ENCODE results near the gene TMEM116. TPM values are rescaled to one million over a fixed set of nuclear protein-coding genes. Genes with fewer than 3 reads are reported as not detected.

Gene TMEM116
- total RNA-seq, 1 donor from 2014 or later: 28.4 TPM

DNA sequence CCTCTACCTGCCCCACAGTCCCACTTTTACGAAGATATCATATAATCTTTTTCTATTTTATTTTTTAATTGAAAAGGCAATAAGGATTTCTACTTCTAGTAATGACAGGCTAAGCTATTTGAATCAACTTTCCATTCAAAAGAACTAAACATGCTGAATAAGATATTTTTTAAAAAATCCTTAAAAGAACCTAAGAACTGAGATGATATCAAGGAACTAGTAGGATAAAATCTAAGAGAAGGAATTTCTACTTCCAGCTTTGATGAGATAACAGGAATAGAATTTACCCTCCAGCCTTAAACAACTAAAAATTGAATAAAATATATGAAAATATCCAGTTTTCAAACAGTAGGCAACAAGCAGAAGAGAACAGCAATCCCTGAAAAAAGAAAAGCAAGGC lies 69.0 kb downstream of the TMEM116 start:
- Histone ChIP-seq H3F3A (ENCODE audit: low read depth) (peaks cover 8% of the 10 kb centered on the region), H4K20me1 (ENCODE audit: low read depth) (no peaks in the 10 kb centered on the region), H2AFZ (replicated peaks) (no peak overlapping the region), H3K4me1 (no peaks in the 10 kb centered on the region), H3K27me3 (no peaks in the 10 kb centered on the region), H3K9ac (no peak overlapping the region), H3K79me2 (ENCODE audit: low read depth) (no peaks in the 10 kb centered on the region), H3K27ac (no peak overlapping the region), H3K9me3 (ENCODE audit: low read depth) (no peaks in the 10 kb centered on the region), H3K4me2 (no peak overlapping the region), H3K36me3 (no peaks in the 10 kb centered on the region), H3K4me3 (no peak overlapping the region)
- Mint-ChIP-seq H3K36me3 (no peaks in the 10 kb centered on the region), H3K9me3 (no peaks in the 10 kb centered on the region), H3K4me3 (no peak overlapping the region), H3K27me3 (ENCODE audit: insufficient read depth, low read depth) (no peaks in the 10 kb centered on the region), H3K27ac (no peak overlapping the region), H3K4me1 (peaks cover 2% of the 10 kb centered on the region)
- TF ChIP-seq EZH2phosphoT487 (IDR thresholded peaks at IDR 0.05) (no peak), CTCF (IDR thresholded peaks at IDR 0.05) (no peak), EZH2 (IDR thresholded peaks at IDR 0.05) (no peak)
- no peak for DNase-seq (ENCODE audit: low spot score)

- H3K36me3 ChIP-seq: no peaks in the 10 kb centered on the region
- Mint-ChIP-seq H3K36me3 (no peaks in the 10 kb centered on the region), H3K4me3 (no peak overlapping the region), H3K9me3 (no peaks in the 10 kb centered on the region), H3K27me3 (ENCODE audit: insufficient read depth, low read depth) (no peaks in the 10 kb centered on the region), H3K4me1 (peaks cover 2% of the 10 kb centered on the region), H3K27ac (no peak overlapping the region)
- H3K4me2 ChIP-seq: no peak overlapping the region
- no peak overlapping the region for H3K4me3 ChIP-seq
- no peak overlapping the region for H3K9ac ChIP-seq
- TF ChIP-seq CTCF (IDR thresholded peaks at IDR 0.05) (no peak), EZH2phosphoT487 (IDR thresholded peaks at IDR 0.05) (no peak), EZH2 (IDR thresholded peaks at IDR 0.05) (no peak)
- no peak overlapping the region for H2AFZ ChIP-seq (replicated peaks)
- no peaks in the 10 kb centered on the region for H3K4me1 ChIP-seq
- H3K79me2 ChIP-seq (ENCODE audit: low read depth): no peaks in the 10 kb centered on the region
- H4K20me1 ChIP-seq (ENCODE audit: low read depth): no peaks in the 10 kb centered on the region
- peaks cover 8% of the 10 kb centered on the region for H3F3A ChIP-seq (ENCODE audit: low read depth)
- DNase-seq (ENCODE audit: low spot score): no peak
- H3K27ac ChIP-seq: no peak overlapping the region
- no peaks in the 10 kb centered on the region for H3K27me3 ChIP-seq
- H3K9me3 ChIP-seq (ENCODE audit: low read depth): no peaks in the 10 kb centered on the region
These were observed 70.4 kb downstream of the TMEM116 start for GRCh38 chr12:111942557-111942956.

- Histone ChIP-seq H2AFZ (replicated peaks) (no peak overlapping the region), H3K27me3 (no peaks in the 10 kb centered on the region), H3K36me3 (no peaks in the 10 kb centered on the region), H3K4me3 (no peak overlapping the region), H4K20me1 (ENCODE audit: low read depth) (no peaks in the 10 kb centered on the region), H3K4me2 (no peak overlapping the region), H3F3A (ENCODE audit: low read depth) (no peaks in the 10 kb centered on the region), H3K9ac (no peak overlapping the region), H3K79me2 (ENCODE audit: low read depth) (no peaks in the 10 kb centered on the region), H3K9me3 (ENCODE audit: low read depth) (no peaks in the 10 kb centered on the region), H3K4me1 (no peaks in the 10 kb centered on the region), H3K27ac (no peak overlapping the region)
- no peaks in the 10 kb centered on the region for H3K4me1 Mint-ChIP-seq
- H3K27me3 Mint-ChIP-seq (ENCODE audit: insufficient read depth, low read depth): peaks cover 2% of the 10 kb centered on the region
- H3K9me3 Mint-ChIP-seq: no peaks in the 10 kb centered on the region
- H3K4me3 Mint-ChIP-seq: no peak overlapping the region
- no peak for DNase-seq (ENCODE audit: low spot score)
- TF ChIP-seq CTCF (IDR thresholded peaks at IDR 0.05): no peak
- TF ChIP-seq EZH2phosphoT487 (IDR thresholded peaks at IDR 0.05): no peak
- no peak for TF ChIP-seq EZH2 (IDR thresholded peaks at IDR 0.05)
- no peak overlapping the region for H3K27ac Mint-ChIP-seq
- H3K36me3 Mint-ChIP-seq: no peaks in the 10 kb centered on the region
These were observed 75.5 kb downstream of the TMEM116 start for GRCh38 chr12:111937429-111937828.

All from neural progenitor cell (in vitro differentiated cells).